OCI-LY1 (cell line): Measurements from ENCODE around the gene SHTN1.

ENCODE experiments used
- H2AFZ ChIP-seq: fragments of 200-600 bp; sonication (generic), shearing (Covaris generic); 2 replicates; pipeline ENCODE4 v1.6.0; 2014; ENCODE audit warnings: antibody characterized with exemption, mild to moderate bottlenecking, low read length
- H3F3A ChIP-seq: fragments of 200-600 bp; sonication (generic), shearing (Covaris generic); 2 replicates; pipeline ENCODE4 v1.6.0; 2014; ENCODE audit warnings: mild to moderate bottlenecking, antibody characterized with exemption, low read length, moderate library complexity; ENCODE audit not compliant: insufficient read depth
- H3K27ac ChIP-seq: fragments of 200-600 bp; sonication (generic); 2 replicates; pipeline ENCODE4 v1.5.1; 2014; ENCODE audit warnings: low read length, mixed run types, mild to moderate bottlenecking, low read depth; ENCODE audit not compliant: poor library complexity, severe bottlenecking
- H3K27me3 ChIP-seq: fragments of 200-600 bp; sonication (generic); 2 replicates; pipeline ENCODE4 v1.6.0; 2014; ENCODE audit warnings: antibody characterized with exemption, mild to moderate bottlenecking, low read length, moderate library complexity; ENCODE audit not compliant: insufficient read depth
- H3K36me3 ChIP-seq: fragments of 200-600 bp; sonication (generic); 2 replicates; pipeline ENCODE4 v1.6.1; 2014; ENCODE audit warnings: mild to moderate bottlenecking, antibody characterized with exemption, low read length, moderate library complexity, mixed read lengths; ENCODE audit not compliant: insufficient read depth
- H3K4me1 ChIP-seq: fragments of 200-600 bp; sonication (generic); 2 replicates; pipeline ENCODE4 v1.5.1; 2014; ENCODE audit warnings: mild to moderate bottlenecking, low read length, moderate library complexity; ENCODE audit not compliant: insufficient read depth, severe bottlenecking
- H3K4me2 ChIP-seq: fragments of 200-600 bp; sonication (generic), shearing (Covaris generic); 2 replicates; pipeline ENCODE4 v1.6.1; 2014; ENCODE audit warnings: low read length
- H3K4me3 ChIP-seq: fragments of 200-600 bp; sonication (generic); 2 replicates; pipeline ENCODE4 v1.5.1; 2014; ENCODE audit warnings: low read length, low read depth, mild to moderate bottlenecking, mixed read lengths; ENCODE audit not compliant: poor library complexity, severe bottlenecking
- H3K79me2 ChIP-seq: fragments of 200-600 bp; shearing (Covaris generic); 2 replicates; pipeline ENCODE4 v1.6.1; 2016; ENCODE audit warnings: mixed run types, low read length, mixed read lengths; ENCODE audit not compliant: insufficient read depth
- H3K9ac ChIP-seq: fragments of 200-600 bp; sonication (generic), shearing (Covaris generic); 2 replicates; pipeline ENCODE4 v1.6.1; 2014; ENCODE audit warnings: mild to moderate bottlenecking, low read length, mixed read lengths
- H3K9me2 ChIP-seq: fragments of 200-600 bp; sonication (generic), shearing (Covaris generic); 2 replicates; pipeline ENCODE4 v1.6.1; 2014; ENCODE audit warnings: low read depth, mild to moderate bottlenecking, low read length, mixed read lengths
- H3K9me3 ChIP-seq: fragments of 200-600 bp; shearing (Covaris generic); 2 replicates; pipeline ENCODE4 v1.6.1; 2014; ENCODE audit warnings: low read length, mixed read lengths
- H4K20me1 ChIP-seq: fragments of 200-600 bp; sonication (generic), shearing (Covaris generic); 2 replicates; pipeline ENCODE4 v1.6.0; 2016; ENCODE audit warnings: mild to moderate bottlenecking, low read length; ENCODE audit not compliant: insufficient read depth
- CTCF ChIP-seq: fragments of 200-600 bp; sonication (generic), shearing (Covaris generic); IDR thresholded peaks from 2 replicates; pipeline ENCODE4 v1.5.1; 2017; ENCODE audit warnings: mild to moderate bottlenecking, antibody characterized with exemption, low read length, moderate library complexity, mixed read lengths
- EZH2 ChIP-seq: fragments of 200-600 bp; sonication (generic), shearing (Covaris generic); IDR thresholded peaks from 2 replicates; pipeline ENCODE4 v1.8.0; 2017; ENCODE audit warnings: borderline replicate concordance, mixed run types, mild to moderate bottlenecking, antibody characterized with exemption, low read length, moderate library complexity, mixed read lengths

SHTN1 gene

GRCh38 chr10:116899626-116900025 lies 105.4 kb downstream of the SHTN1 start:
- H3K27ac ChIP-seq = no peak overlapping the region
- no peaks in the 10 kb centered on the region for H3K9me3 ChIP-seq
- H2AFZ ChIP-seq = no peak overlapping the region
- no peaks in the 10 kb centered on the region for H3K4me1 ChIP-seq
- no peaks in the 10 kb centered on the region for H3F3A ChIP-seq
- no peaks in the 10 kb centered on the region for H3K27me3 ChIP-seq
- H3K4me2 ChIP-seq = no peak overlapping the region
- H4K20me1 ChIP-seq = no peaks in the 10 kb centered on the region
- H3K79me2 ChIP-seq = no peaks in the 10 kb centered on the region
- no peaks in the 10 kb centered on the region; the same call in 1 of the 2 replicates for H3K36me3 ChIP-seq
- no peak overlapping the region for H3K9ac ChIP-seq
- no peak overlapping the region for H3K4me3 ChIP-seq
- TF ChIP-seq CTCF = no peak
- TF ChIP-seq EZH2 = no peak
- no peaks in the 10 kb centered on the region for H3K9me2 ChIP-seq

DNA sequence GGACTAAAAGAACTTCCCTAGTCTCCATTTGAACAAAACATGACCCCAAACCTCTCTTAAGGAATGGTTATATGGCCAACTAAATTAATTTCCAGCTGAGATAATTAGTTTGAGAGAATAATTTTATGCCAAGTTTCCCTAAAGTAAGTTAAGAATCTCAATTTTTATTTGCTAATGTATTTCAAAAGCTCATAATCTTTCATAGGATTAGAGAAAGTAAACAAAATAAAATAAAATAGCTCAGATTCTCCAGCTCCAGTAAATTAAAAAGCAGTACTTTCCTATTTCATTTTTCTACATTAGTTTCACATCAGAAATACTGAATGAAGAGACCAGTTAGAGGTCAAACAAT lies 111.3 kb downstream of the SHTN1 start:
- H2AFZ ChIP-seq = no peak overlapping the region
- no peaks in the 10 kb centered on the region for H3K4me1 ChIP-seq
- H3F3A ChIP-seq = no peaks in the 10 kb centered on the region
- no peaks in the 10 kb centered on the region for H3K79me2 ChIP-seq
- no peak overlapping the region for H3K4me2 ChIP-seq
- H3K9ac ChIP-seq = no peak overlapping the region
- no peak overlapping the region for H3K4me3 ChIP-seq
- H3K36me3 ChIP-seq = no peaks in the 10 kb centered on the region
- H3K27ac ChIP-seq = no peak overlapping the region
- no peaks in the 10 kb centered on the region for H3K27me3 ChIP-seq
- no peaks in the 10 kb centered on the region for H3K9me2 ChIP-seq
- TF ChIP-seq CTCF (no peak), EZH2 (no peak)
- no peaks in the 10 kb centered on the region for H3K9me3 ChIP-seq
- no peaks in the 10 kb centered on the region for H4K20me1 ChIP-seq

DNA sequence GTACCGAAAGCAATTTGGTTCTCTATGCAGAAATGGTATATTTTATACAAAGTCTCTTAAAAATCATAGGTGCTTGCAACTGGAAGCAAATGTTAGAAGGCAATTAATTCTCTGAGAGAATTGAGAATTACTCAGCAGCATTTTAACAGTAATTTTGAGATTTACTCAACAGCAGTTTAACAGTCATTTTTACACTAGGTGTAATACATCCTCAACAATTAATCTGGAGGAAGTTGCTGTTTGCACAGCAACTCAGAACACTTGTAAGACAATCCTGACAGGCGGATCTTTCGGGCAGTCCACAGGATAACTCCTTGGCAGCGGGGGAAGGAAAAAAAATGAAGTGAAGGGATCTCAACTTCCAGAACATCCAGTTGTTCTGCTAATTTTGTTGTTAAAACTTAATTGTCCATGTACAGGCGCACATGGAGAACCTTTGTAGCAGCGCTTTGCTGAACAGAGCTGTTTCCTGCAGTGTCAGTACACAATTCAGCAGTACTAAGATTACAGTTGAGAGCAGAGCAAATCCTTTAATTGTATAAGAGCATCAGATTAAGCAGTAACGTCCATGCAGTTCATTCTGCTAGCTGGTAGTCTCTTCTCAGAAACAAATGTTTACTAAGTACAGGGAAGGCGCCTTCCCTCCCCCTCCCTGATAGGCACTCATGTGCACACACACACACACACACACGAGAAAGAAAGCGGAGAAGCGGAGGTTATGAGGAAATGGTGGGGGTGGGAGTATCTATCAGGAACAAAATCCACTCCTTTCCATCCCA lies 111.9 kb downstream of the SHTN1 start:
- Histone ChIP-seq H3K36me3 (no peaks in the 10 kb centered on the region), H3F3A (no peaks in the 10 kb centered on the region), H3K4me2 (no peak overlapping the region), H3K27ac (no peak overlapping the region), H3K79me2 (no peaks in the 10 kb centered on the region), H3K9me3 (no peaks in the 10 kb centered on the region), H2AFZ (no peak overlapping the region), H3K27me3 (no peaks in the 10 kb centered on the region), H3K9me2 (no peaks in the 10 kb centered on the region), H3K4me1 (no peaks in the 10 kb centered on the region), H3K4me3 (no peak overlapping the region), H3K9ac (no peak overlapping the region), H4K20me1 (no peaks in the 10 kb centered on the region)
- TF ChIP-seq EZH2 (no peak), CTCF (no peak)
